ENCODE measurements around the gene ATXN1.
"Not testable (repeated sequence)": the region's sequence is repeated elsewhere in the genome, so short reads cannot be mapped to it uniquely, and the experiment has no call there.

The ATXN1 gene

GRCh38 chr6:16470502-16471221, 290.6 kb downstream of the ATXN1 start:
- ChIA-PET POLR2A (interaction anchor here (0.6 kb wide), 1 partner anchor 397 kb away, joined by 4 read pairs; no protein-coding TSS in a partner anchor), CTCF (interaction anchor here (0.9 to 2.2 kb wide), 11 partner anchors 10 to 293 kb away, joined by 3 to 10 read pairs (median 5); no protein-coding TSS in a partner anchor)
- TF ChIP-seq CTCF (IDR thresholded peaks at IDR 0.05; ENCODE audit: control extremely low read depth, extremely low read depth, low read depth, missing control alignments): no peak
- DNase-seq (ENCODE audit: extremely low spot score): no peak

DNA sequence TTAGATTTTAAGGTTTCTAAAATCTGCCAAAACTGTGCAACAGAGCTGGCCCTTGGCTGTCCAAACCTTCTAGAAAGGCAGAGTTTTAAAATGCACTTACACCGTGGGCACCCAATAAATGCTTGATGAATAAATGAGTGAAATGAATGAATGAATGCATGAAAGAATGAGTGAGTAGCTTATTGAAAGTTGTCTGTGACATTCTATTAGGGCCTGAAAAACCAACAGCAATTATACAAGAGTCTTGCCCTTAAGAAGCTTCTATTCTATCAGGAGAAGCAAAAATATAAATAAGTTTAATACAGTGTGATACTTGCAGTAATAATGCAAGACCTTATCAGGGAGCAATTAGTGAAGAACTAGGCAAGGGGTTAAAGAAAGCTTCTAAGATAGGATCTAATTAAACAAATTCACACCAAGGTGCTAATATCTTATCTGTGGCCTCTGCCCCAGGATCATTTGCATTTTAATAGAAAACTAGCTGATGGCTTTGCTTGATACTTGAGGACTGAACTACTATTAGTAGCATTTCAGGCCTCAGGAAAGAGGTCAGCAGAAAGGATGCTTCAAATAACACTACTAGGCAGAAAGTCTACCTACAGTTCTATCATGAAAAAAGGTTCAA, 292.2 kb downstream of the ATXN1 start:
- ChIA-PET POLR2A (no interaction called here), CTCF (interaction anchor here (1.2 to 1.9 kb wide), 3 partner anchors 12 to 48 kb away, joined by 4 to 10 read pairs (median 5); no protein-coding TSS in a partner anchor)
- no peak for DNase-seq (ENCODE audit: extremely low spot score)
- no peak for TF ChIP-seq CTCF (IDR thresholded peaks at IDR 0.05; ENCODE audit: control extremely low read depth, extremely low read depth, low read depth, missing control alignments)

DNA sequence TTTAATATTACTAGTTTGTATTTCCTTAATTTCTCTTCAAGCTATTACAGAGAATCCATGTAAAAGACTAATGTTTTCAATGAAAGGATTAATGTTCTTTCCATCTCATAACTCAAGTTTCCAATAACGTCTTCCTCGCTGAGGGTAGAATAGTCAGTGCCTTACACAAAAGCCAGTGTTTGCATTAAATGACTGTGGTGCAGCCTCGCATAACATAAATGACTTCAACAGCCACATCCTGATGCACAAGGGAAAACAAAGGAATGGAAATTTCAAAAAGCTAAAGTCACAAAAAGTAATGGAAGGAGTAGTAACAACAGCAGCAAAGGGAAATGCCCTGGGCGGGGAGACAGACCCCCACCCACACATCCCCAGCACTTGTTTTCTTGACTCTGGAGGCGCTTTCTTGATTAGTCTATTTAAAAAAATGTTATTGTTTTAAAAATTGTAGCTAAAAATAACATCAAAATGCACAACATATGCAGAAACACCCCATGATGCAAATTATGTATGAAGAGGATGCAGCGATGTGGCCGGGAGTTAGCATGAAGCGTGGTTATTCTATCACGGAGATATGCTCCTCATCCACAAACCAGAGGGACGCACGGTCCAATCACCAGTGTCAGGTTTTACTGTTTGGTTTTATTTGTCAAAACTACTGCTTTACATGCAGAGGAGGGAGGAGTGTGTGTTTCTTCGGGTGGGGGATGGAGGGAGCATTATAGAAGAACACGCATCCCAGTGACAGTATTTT, 294.3 kb downstream of the ATXN1 start:
- TF ChIP-seq CTCF (IDR thresholded peaks at IDR 0.05; ENCODE audit: control extremely low read depth, extremely low read depth, low read depth, missing control alignments): no peak
- DNase-seq (ENCODE audit: extremely low spot score): no peak
- ChIA-PET POLR2A (no interaction called here), CTCF (interaction anchor here (1.1 to 1.6 kb wide), 6 partner anchors 9 to 498 kb away, joined by 3 to 10 read pairs (median 3); no protein-coding TSS in a partner anchor)

DNA sequence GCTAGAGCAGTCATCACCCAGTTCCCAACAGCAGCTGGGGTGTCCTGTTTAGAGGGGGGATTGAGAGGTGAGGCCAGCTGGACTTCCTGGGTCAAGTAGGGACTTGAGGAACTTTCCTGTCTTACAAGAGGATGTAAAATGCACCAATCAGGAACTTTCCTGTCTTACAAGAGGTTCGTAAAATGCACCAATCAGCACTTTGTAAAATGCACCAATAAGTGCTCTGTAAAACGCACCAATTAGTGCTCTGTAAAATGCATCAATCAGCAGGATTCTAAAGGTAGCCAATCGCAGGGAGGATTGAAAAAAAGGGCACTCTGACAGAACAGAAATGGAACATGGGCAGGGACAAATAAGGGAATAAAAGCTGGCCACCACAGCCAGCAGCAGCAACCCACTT, 297.2 kb downstream of the ATXN1 start:
- DNase-seq (ENCODE audit: extremely low spot score): no peak
- POLR2A ChIA-PET: no interaction called here
- no peak for TF ChIP-seq CTCF (IDR thresholded peaks at IDR 0.05; ENCODE audit: control extremely low read depth, extremely low read depth, low read depth, missing control alignments)
- CTCF ChIA-PET: interaction anchor here (0.9 to 1.8 kb wide), 4 partner anchors 9 to 52 kb away, joined by 3 to 6 read pairs (median 4); no protein-coding TSS in a partner anchor

DNA sequence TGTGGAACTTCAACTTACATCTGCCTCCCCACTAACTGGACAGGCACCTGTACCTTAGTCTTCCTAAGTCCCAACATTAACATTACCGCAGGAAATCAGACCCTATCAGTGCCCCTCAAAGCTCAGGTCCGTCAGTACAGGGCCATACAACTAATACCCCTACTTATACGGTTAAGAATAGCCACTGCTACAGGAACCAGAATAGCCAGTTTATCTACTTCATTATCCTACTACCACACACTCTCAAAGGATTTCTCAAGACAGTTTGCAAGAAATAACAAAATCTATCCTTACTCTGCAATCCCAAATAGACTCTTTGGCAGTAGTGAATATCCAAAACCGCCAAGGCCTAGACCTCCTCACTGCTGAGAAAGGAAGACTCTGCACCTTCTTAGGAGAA, 298.0 kb downstream of the ATXN1 start:
- POLR2A ChIA-PET; CTCF ChIA-PET; DNase-seq (ENCODE audit: extremely low spot score): not testable (repeated sequence)

DNA sequence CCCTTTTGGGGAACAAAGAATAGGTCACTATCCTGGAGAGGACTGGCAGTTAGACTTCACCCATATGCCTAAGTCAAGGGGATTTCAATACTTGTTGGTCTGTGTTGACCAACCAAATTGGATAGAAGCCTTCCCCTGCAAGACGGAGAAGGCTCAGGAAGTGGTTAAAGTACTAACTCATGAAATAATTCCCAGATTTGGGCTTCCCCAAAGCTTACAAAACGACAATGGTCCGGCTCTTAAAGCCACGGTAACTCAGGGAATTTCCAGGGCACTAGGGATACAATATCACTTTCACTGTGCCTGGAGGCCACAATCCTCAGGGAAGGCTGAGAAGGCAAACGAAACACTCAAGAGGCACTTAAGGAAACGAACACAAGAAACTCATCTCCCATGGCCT, 299.8 kb downstream of the ATXN1 start:
- TF ChIP-seq CTCF (IDR thresholded peaks at IDR 0.05; ENCODE audit: control extremely low read depth, extremely low read depth, low read depth, missing control alignments): no peak
- no peak for DNase-seq (ENCODE audit: extremely low spot score)
- ChIA-PET CTCF (interaction anchor here (1.2 kb wide), 1 partner anchor 41 kb away, joined by 3 read pairs; no protein-coding TSS in a partner anchor), POLR2A (no interaction called here)

DNA sequence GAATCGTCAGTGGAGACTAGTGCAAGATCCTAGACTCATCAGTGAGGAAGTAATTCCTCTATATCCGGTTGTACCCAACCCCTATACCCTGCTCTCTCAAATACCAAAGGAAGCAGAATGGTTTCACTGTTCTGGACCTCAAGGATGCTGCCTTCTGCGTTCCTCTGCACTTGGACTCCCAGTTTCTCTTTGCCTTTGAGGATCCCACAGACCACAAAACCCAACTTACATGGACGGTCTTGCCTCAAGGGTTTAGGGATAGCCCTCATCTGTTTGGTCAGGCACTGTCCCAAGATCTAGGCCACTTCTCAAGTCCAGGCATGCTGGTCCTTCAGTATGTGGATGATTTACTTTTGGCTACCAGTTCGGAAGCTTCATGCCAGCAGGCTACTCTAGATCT, 301.8 kb downstream of the ATXN1 start:
- POLR2A ChIA-PET; DNase-seq (ENCODE audit: extremely low spot score); CTCF ChIA-PET: not testable (repeated sequence)

Measured in GM10248 (cell line).